HG02588 (cell line): ENCODE results near the gene CAV1.
A peak's percentile ranks its signal among the peaks of the same experiment; 100 is the strongest.

ENCODE experiments used
- ATAC-seq: cut with Tn5 transposase; IDR thresholded peaks from one replicate; pipeline ENCODE4 v1.9.1; 2021; ENCODE audit warnings: mild to moderate bottlenecking, moderate library complexity; ENCODE audit not compliant: unreplicated experiment

CAV1 gene

DNA sequence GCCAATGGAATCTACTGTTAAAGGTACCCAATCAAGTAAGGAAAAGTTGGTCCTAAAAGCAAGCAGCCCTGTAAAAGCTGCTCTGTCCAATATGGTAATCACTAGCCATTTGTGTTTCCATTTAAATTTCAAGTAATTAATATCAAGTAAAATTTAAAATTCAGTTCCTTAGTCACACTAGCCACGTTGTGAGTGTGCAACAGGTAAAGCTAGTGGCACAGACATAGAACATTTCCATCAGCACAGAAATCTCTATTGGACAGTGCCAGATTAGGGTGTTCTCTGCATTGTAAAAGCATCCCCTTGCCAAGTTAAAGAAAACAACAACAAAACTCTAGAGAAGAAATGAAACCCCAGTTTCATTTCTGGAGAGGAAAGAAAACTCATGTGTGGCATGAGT is 4.4 kb downstream of the CAV1 start:
- no peak for ATAC-seq

DNA sequence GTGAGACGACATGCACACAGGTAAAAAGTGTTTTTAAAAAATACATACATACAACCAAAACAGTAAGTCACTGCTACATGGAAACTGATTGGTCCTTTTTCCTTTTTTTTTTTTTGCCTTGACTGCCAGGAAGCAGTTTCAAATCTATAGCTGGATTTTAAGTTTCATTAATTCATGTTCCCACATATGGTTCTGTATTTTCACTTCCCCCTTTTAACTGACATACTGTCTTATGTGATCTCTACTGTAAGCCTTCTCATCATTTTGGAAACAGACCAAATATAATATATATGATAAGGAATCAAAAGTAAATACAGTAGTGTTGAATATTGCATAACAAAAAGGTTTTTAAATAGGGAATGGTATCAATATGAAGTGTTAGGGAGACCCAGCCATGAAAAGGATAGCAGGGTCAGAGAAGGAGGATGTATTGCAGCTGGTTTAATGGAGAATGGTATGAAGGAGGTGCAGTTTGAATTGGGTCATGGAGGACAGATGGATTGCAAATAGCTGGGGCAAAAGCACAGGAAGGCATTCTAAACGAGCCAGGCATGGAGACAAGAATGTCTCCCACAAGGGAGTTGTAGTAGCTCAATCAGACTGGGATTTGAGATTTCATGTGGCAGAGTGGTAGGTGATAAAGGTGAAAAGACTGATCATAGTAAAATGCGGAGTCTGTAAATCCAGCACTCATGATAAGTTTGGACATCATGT is 5.4 kb downstream of the CAV1 start:
- ATAC-seq: no peak

DNA sequence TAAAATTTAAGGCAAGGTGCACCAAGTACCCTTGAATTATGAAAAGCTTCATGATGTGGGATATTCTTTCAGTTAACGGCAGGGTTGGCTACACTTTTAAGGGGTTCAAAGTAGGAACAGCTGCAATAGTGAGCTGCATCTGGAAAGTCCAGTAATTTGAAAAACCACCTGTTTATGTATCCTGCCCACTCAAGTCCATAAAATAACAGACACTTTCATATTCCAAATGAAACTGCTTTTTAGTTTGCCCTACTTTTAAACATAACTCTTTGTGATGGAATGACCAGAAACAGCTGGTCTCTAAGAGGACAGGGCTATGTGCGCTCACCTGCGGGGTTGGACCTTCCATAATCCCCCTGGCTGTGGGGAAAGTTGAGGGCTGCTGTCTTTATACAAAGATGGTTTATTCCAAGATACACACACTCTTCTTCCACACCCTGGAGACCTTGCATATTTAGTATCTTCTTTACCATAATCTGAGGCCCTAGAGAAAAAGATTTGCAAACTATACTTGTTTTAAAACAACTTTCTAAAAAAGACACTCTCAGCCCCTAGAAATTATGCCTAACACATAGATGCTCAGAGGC is 7.4 kb downstream of the CAV1 start:
- ATAC-seq: no peak

DNA sequence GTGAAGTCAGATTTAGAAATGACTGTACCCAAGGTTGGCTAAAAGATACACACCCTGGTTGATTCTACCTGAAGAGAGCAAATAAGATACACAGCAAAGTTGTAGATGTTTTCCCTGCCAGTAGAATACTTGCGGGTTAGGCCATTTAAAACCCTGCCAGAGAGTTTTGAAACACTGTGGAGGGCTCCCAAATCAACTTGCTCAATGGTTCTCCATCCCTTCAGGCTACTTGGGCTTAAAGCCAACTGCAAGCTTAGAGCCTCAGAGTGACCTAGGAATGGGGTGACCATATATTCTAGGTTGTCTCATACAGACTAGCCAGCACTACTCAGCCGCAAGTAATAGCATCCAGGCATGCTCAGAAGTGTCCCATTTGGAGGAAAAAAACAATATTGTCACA is 10.0 kb downstream of the CAV1 start:
- no peak for ATAC-seq

DNA sequence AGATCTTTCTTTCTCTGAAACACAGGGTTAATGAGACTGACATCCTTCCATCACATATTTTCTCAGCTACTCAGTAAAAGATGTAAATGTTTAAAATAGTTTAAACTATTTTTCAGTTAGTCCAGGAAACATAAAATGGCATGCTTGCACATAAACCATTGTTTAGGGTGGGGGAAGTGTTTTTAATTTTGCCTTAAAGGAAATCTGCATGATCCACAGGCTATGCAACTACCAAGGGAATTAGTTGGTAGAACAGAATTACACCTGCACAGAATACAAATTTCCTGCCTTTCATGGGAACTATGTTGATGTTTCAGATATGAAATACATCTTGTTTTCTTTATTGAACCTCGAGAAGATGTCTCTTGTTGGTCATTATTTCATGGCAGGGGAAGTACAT is 10.6 kb downstream of the CAV1 start:
- ATAC-seq: no peak

DNA sequence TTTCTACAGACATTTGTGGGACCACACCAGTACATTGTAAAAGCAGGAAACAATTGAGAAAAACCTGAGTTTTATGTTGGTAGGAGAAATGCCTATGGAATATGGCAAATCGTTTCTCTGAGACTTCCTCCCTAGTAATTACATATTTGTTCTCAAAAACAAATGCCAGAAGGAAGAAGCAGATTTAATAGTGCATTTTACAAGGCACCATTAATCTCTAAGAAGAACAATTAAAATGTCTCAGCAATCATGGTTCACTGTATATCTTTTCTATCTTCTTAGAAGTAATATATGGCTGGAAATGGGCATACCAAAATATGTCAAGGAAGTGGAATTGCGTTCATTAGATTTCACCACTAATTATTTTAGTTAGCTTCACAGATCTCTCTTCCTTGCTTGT is 13.3 kb downstream of the CAV1 start:
- ATAC-seq: no peak

DNA sequence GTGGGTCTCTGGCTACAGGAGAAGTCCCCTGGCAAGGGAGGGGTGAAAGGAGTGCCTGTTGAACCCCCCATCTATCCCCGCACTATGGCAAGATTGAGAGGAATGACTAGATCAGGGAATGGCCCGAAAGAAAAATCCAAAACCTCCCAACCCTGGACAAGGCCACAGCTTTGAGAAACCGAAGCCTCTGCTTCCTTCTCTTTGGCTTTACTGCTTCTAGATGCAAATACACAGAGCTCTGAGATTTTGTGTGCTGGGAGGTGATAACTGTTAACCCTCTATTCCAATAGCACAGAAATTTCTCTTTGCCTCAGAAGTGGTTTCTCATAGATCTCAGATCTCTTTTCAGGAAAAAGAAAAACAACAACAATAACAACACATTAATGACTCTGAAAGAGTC is 15.0 kb downstream of the CAV1 start:
- no peak for ATAC-seq

DNA sequence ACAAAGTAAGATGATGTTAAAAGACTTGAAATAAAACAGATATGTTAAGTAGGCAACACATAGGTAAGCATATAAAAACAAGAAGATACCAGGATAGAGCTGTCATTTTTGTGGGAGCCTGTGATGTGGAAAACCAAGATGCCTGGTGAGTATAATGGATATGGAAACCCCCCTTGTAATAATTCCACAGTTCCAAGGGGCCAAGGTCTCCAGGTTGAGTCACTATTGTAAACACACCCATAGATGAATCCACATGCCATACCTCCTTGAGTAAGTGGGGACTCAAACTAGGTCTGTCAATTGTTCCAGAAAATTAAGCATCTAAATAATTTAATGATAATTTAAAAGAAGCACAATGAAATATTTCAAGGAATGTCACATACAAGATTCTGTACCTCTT is 15.9 kb downstream of the CAV1 start:
- ATAC-seq: no peak

DNA sequence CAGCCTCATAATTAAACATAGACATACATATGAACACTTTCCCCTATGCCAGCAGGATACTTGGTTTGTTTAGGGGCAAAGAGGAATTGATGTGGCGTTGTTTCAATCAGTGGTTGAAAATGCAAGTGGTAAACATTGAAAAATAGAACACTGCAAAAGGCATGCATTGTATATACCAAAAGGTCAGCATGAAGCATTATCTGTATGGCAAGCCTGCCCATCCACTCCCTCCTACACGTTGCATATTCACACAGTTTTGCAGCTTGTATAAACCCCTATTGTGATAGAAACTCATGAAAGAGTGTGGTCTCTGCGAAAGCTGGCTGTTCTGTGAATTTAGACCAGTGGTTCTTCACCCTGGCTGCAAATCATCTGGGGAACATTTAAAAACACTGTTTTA is 17.1 kb downstream of the CAV1 start:
- ATAC-seq: no peak

DNA sequence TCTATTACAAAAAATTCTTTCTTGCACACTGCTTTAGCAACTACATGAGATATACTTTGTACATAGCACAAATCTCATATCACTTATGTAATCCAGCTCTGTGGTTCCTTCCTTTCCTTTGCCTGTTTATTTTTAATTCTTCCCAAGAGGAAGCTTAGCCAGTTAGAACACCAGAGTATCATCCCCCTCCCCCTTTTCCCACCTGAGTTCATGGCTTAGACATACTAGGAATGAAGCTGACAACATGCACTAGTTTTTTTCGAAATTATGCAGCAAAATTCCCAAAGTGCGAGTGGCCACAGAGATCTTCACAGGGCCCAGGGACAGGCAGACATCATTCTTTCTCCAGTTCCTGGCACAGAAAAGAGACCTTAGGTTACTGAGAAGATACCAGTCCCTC is 17.8 kb downstream of the CAV1 start:
- no peak for ATAC-seq

DNA sequence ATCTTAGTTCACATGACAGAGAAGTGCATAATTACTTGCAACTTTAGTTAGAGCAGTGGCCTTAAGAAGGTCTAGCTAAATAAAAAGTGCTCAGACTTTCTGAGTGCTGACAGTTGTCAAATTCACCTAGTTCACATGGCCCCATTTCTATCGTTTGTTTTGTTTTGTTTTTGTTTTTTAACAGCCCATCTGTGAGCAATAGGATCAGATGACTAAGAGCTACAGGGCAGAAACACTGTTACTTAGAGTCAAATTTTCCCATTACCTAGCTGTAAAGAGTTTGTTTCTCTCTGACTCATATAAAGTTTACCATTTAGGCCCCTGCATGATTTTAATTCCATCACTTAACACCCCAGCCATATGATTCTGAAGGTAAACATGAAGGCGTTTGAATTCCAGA is 18.8 kb downstream of the CAV1 start:
- ATAC-seq: no peak

DNA sequence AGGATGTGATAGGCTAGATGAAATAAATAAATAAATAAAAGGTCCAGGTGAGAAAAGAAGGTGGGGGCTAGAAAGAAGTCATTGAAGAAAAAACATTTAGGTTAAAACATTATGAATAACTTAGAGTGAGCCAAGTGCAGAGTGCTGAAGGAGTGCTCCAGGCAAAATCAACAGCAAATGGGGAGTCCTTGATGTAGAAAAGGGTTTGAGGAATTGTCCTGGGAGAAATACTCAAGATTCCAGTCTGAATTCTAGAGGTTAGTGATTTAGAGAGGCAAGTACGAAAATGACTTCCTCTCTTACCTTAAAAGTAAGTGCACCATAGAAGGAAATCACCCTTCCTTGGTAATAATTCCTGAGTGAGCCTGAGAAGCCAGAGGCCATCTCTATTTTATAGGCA is 19.7 kb downstream of the CAV1 start:
- no peak for ATAC-seq

DNA sequence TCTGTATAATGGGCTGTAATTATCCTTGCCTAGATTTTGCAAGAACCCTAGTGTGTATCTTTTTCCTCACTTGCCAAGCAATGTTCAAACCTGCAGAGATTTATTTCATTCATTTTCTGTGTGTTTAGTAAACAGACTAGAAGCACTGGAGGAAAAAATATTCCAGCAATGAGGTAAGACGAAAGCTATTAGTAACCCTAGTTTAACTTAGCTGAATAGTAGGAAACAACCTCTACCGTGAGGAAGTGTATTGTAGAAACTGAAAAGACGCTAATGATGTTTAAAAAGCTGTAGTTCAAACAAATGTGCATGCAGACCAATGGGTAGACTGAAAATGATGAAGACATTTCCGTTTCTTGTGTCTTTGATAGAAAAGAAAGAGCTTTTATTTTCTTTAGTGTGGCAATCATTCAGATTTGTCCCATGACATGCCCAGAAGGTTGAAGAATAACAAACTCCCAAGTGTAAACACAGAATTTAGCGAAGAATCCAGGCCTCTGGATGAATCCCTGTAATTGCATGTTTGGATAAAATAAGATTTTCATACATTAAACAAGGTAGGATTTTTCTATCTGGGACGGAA is 20.7 kb downstream of the CAV1 start:
- ATAC-seq: no peak

DNA sequence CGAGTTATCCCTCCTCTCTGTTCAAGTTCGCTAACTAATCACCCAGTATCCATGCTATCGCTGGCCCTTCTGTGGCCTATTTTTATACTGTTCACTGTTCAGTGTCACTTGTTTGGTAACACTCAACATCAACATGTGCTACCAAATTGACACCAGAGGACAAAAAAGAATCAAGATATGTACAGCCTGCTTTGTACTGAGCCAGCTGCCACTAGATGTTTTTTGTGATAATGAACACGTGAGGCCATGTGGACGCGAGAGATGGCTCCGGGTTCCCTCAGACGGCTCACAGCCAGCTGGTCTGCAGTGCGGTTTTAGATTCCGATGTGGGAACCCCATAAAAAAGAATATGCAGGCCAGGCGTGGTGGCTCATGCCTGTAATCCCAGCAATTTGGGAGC is 21.2 kb downstream of the CAV1 start:
- no peak for ATAC-seq

DNA sequence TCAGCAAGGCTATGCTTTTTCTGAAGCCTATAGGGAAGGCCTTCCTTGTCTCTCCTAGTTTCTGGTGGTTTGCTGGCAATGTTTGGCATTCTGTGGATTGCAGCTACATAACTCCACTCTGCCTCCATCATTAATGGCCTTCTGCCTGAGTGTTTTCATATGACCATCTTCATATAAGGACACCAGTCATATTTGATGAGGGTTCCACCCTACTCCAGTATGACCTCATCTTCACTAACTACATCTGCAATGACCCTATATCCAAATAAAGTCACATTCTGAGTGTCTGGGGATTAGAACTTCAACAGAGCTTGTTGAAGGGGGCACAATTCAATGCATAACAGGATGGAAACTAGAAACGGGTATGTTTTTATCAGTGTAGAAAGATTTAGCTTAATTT is 22.1 kb downstream of the CAV1 start:
- ATAC-seq: no peak

DNA sequence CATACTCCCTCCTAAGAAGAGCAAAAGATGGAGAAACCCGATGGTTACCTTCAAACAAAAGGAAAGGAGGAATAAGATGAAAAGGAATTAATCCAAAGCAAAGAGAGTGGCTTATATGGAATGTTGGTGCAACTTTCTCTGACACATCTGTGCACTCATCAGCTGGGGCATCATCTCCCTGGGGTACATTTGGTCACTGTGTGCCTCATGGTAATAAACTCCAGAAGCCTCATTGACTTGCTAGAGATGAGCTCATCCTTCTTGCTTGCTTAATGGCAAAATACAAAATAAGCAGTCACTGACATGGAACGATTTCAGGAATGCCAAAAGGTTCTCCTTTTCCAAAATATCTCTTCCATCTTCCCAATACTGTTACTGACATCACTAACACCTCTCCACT is 22.5 kb downstream of the CAV1 start:
- ATAC-seq: no peak

DNA sequence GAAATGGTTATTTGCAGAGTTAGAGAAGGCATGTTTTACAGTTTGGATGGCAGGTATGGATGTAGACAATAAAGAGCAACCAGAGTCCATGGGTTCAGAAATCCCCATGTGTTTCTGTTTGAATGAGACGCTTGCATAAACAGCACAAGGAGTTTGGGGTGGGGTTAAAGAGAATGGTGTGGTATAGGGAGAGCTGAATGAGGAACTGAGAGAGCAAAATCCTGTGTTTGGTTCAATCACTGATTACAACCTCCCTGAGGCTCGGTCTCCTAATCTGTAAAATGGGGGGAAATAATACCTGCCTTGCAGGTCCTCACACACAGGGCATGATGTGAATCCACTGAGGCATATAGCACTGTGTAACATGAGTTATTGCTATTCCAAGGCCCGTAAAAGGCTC is 23.7 kb downstream of the CAV1 start:
- ATAC-seq: peak; percentile 96

DNA sequence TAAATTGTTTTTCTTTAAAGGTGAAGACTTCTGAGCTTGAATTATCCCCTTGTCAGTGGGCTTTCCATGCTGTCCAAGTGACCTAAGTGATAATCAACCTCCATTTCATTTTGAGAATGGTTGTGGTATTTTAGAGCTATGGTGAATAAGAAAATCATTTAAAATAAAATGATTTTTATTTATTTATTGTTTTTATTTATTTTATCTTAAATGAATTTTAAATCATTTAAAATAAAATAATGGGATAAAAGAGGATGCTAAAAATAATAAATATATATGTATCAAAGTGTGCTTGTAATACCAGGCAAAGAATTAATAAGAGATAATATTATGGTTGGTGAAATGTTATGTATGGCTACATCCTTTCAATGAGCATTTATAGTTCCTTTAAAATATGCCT is 24.5 kb downstream of the CAV1 start:
- ATAC-seq: no peak

DNA sequence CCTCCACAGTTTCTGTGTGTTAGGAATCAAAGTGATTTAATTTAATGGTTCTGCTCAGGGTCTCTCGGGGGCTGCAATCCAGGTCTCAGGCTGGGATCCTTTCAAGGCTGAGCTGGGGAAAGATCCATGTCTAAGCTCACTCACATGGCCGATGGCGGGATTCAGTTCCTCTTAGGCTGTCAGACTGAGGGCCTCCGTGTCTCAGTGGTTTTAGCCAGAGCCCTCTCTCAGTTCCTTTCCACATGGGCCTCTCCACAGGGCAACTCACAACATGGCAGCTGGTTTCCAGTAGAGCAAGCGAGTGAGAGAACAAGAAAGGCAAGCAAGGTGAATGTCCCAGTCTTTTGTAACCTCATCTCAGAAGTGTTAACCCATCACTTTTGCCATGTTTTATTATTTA is 26.9 kb downstream of the CAV1 start:
- ATAC-seq: no peak

DNA sequence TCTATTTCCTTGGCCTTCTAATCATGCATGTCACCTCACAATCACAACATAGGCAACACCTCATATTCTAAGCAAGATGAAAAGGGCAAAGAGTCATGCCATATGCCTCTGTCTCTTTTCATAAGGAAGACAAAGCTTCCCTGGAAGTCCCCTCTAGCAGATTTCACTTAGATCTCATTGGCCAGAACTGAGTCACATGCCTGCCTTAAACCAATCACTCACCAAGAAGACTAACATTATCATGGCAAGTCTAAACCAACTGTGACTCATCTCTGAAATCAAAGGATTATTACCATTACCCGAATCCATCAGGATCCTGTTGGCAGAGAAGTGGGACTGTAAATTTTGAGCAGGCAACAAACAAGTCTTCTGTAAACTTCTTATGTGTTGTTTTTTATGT is 27.8 kb downstream of the CAV1 start:
- ATAC-seq: no peak

DNA sequence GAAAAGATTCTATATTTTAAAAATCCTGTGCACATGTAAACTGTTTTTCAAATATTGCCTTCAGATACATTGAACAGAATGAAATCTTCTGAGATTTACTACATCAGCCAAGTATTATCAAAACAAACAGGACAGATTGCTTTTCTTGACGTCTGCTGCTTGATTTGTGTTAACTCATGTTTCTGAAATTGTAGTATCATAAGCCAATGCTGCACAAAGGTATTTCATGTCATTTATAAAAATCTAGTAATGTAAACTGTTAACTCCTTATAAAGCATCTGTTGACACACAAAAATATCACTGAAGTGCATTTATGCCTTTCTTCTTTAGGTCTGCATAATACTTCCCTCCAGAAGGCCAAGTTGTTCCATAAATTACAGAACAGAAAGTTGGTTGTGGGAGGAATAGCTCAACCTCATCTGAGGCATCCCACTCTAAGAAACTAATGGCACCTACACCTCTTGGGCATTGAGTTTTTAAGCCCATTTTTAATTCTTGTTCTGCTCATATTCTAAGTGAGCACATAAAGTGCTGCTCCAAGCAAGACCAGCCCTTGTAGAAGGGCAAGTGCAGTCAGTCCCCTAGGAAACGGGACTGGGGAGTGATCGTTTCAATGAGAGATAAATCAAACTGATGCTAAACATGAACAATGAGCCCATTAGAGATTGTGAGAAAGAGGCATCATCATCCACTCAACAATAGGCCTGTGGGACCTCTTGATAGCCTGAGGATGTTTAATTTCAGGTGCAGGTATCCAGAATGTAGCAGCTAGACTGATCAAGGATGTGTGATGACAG is 28.5 kb downstream of the CAV1 start:
- no peak for ATAC-seq

DNA sequence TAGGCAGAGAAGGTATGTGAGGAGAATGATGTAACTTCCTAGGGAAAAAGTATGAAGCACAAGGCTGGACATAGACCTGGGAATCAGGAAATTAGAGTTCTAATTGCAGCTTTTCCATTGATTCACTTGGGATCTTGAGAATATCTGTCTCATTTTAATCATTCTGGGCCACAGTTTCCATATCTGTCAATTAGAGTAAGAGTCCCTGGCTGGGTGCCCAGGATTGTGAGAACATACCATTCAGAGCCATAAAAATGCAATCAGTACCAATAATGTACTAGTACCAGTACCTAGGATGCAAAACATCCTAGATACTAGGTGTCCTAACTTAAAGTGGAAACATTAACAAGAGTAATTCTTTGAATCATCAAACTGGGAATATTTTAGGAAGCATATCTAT is 29.6 kb downstream of the CAV1 start:
- no peak for ATAC-seq
